Activated CD4-positive, alpha-beta T cell treated with anti-CD3 and anti-CD28 coated beads for 48 hours (primary cell): ENCODE measurements around the gene PTH1R.
A peak's percentile ranks its signal among the peaks of the same experiment; 100 is the strongest.

Experiments used
- DNase-seq: peaks from one replicate; pipeline ENCODE4 v3.0.0-alpha.2; 2020

PTH1R gene

GRCh38 chr3:46884427-46884826, 6.9 kb downstream of the PTH1R start:
- no peak for DNase-seq

- peak; percentile 20 for DNase-seq
Observed at GRCh38 chr3:46884929-46885328, 7.4 kb downstream of the PTH1R start.

GRCh38 chr3:46885612-46886011, 8.1 kb downstream of the PTH1R start:
- DNase-seq: no peak

DNA sequence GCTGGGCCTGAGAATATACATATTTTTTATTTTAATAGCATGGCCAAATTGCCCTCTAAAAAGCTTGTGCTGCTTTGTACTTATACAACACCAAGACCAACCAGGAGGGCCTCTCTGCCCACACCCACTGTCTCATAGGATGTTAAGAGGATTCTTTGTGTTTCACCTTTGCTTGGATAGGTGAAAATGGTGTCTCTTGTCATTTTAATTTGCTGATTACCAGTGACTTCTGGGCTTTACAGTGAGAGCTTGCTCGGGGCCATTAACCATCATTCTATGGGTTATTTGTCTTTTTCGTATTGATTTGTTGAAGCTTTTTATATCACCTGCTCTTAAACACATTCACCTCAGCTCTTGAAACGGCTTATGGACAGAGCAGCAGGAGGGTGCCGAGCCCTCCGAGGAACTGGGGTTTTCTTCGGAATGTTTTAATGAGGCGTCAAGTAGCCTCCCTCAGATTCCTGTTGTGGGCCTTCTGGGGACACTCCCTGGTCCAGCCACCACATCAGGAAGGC, 10.5 kb downstream of the PTH1R start:
- DNase-seq: no peak

DNA sequence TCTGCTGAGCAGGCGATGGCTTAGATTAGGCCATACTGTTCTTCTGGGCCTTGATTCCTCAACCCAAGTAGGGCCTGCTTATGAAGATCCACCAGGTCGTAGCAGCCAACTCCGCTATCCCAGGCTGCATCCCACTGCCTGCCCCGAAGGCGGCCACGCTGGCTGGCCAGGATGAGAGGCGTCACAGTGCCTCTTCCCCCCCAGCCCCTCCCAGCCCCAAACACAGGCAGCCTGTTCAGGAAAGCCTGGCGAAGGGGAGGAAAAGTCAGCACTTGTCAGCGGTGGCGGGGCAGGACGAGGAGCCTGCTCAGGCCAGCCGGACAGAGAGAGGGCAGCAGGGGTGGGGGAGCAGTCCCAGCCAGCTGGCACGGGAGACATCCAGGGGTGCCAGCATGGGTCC, 11.2 kb downstream of the PTH1R start:
- DNase-seq: no peak

DNA sequence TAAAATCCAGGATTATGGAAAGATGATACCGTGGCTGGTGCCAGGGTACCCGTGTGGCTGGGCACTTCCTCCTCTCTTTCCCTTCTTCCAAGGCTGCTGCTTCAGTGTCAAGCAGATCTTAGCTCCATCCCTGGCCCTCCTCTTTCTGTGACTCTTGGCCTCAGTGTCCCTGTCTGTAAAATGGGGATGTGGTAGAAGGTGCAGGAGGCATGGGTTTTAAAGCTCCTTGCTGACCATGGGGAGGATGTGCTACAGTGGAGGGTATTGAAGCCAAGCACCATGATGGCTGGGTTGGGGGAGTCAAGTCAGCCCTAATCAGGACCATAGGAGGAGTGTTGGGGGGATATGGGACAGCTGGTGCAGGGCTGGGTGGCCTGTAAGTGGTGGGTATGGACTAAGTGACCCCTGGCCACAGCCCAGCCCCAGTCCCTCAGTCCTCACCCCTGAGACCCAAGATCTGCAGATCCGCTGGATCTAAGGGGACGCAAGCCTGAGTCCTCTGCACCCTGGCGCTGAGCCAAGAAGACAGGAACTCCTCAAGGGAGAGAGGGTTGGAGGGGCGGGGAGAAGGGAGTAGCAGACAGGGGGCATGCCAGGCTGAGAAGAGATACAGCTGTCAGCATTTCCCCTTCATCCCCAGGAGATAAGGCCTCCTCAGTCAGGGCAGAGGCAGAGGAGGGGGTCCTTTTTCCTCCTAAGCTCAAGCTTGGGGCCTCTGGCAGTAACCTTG, 12.0 kb downstream of the PTH1R start:
- DNase-seq: no peak

DNA sequence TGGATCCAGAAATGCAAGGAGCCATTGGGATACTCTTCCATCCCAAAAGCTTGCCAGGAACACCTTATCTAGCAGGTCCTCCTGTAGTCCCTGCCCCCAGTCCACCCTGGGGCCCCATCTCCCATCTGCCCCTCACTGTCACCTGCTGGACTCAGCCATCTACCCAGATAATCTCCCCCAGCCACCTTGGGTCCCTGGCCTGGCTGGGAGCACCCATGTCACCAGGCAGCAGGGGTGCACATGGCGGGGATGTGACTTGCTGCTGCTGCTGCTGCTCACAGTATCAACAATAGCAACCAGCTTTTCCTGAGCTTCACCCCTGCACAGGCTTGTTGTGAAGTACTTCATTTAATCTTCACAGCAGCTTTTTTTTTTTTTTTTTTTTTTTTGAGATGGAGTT, 12.6 kb downstream of the PTH1R start:
- DNase-seq: no peak

DNA sequence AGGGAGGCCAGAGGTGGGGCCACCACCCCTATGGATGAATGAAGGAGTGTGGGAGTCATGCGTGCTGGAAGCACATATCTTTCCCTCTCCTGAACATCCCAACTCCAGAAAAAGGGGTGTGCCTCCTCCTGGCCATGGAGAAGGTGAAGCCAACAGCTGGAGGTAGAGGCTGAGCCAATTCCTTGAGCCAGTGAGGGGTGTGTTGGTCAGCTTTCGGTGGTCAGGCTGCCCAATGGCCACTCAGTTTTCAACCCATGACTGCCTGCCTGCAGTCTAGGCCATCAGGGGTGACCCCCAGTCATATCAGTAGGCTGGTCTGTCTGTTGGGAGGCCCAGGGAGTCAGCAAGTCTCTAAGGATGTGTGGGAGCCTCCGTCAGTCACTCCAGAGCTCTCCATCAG, 13.6 kb downstream of the PTH1R start:
- DNase-seq: no peak

- DNase-seq: no peak
Observed at GRCh38 chr3:46892285-46893145, 15.0 kb downstream of the PTH1R start.

DNA sequence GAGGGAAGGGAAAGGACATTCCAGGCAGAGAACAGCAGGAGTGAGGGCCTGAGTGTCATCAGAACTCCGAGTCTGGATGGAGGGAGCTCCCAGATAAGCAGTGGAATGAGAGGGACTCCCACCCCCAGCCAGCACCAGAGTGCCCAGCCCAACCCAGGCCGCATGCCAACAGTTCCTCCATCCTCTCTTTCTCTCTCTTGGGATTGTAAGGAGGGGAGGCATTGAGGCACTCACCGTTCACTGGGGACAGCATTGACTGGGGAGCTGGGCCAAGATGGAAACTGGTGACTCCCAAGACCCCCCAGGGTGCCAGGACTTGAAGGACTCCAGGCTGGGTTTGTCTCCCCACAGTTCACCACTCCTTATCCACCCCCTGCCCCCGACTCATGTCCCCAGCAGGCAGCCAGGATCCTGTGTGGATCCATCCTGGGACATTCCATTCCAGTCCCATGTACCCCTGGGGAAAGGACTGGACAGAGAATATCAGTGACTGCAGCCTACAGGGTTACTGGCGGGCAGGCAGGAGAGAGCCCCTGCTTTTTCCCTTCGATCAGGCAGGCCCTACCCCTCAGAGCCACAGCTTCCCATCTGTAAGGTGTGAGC, 15.7 kb downstream of the PTH1R start:
- DNase-seq: no peak

DNA sequence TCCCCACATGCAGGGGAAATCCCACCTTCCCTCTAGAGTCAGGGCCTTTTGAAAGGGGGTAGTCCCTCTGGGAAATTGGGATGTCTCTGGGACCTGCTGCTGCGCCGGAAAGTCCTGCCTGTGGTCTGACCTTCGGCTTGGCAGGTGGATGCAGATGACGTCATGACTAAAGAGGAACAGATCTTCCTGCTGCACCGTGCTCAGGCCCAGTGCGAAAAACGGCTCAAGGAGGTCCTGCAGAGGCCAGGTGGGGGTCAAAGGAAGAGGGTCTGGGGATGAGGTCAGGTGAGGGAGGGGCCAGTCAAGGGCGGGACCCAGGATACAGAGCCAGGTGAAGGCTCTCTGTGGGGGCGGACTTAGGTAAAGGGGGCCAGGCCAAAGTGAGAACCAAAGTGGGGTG, 16.2 kb downstream of the PTH1R start:
- DNase-seq: no peak

GRCh38 chr3:46894256-46894655, 16.7 kb downstream of the PTH1R start:
- no peak for DNase-seq

- DNase-seq: peak; percentile 85
Observed at GRCh38 chr3:46895204-46895660, 17.7 kb downstream of the PTH1R start.

DNA sequence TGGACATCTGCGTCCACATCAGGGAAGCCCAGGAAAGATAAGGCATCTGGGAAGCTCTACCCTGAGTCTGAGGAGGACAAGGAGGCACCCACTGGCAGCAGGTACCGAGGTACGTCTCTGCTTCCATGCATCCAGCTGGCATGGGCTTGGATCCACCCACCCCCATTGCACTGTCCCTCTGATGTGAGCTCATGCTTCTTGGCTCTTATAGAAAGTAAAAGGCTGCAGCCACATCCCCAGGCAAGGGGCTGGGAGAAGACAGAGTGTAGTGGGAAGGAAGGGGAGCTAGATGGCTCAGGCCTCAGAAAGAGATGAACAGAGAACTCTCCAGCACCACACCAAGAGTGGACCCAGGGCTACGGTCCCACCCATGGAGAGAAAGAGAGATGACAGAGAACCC, 18.2 kb downstream of the PTH1R start:
- no peak for DNase-seq

- DNase-seq: no peak
Observed at GRCh38 chr3:46896386-46896785, 18.9 kb downstream of the PTH1R start.

DNA sequence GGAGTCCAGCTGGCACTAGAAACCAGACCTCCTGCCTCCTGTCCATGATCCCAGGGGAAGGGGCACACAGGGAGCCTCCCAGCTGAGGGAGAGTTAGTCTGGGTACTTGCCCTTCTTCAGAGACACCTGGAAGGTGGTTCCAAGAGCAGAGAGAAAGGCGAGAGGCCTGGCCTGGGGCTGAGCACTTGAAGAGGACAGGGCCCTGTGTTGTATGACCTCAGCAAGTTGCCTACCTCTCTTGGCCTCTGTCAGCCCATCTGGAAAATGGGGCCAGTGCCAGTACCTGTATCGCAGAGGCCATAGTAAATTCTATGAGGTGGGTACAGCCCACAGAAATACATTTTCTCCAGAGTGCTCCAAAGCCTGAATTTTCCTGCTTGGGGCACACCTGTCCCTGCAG, 19.5 kb downstream of the PTH1R start:
- DNase-seq: no peak

- no peak for DNase-seq
Observed at GRCh38 chr3:46897829-46898320, 20.4 kb downstream of the PTH1R start.

DNA sequence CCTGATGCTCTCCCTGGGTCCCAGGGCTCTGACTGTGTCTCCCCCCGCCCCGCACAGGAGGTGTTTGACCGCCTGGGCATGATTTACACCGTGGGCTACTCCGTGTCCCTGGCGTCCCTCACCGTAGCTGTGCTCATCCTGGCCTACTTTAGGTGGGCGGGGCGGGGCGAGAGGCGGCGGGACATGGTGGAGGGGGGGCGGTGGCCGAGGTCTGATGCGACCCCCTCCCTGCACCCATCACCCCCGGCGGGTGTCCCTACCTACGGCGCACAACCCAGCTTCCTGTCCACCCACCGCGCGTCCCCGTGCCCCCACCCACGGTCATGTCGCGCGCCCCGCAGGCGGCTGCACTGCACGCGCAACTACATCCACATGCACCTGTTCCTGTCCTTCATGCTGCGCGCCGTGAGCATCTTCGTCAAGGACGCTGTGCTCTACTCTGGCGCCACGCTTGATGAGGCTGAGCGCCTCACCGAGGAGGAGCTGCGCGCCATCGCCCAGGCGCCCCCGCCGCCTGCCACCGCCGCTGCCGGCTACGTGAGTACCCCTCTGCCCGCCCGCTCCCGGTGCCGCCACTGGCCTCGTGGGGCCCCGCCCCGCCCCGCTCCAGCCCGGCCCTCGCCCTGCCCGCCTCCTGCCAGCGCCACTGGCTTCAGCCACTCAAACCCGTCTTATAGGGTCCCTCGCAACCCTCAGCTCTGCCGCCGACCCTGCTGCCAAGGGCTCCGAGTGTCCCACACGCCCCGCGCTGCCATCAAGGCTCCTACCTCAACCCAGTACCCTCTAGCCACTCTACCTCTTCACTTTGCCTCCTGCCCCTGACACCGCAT, 21.0 kb downstream of the PTH1R start:
- DNase-seq: peak; percentile 28

- DNase-seq: no peak
Observed at GRCh38 chr3:46899151-46900006, 21.9 kb downstream of the PTH1R start.

DNA sequence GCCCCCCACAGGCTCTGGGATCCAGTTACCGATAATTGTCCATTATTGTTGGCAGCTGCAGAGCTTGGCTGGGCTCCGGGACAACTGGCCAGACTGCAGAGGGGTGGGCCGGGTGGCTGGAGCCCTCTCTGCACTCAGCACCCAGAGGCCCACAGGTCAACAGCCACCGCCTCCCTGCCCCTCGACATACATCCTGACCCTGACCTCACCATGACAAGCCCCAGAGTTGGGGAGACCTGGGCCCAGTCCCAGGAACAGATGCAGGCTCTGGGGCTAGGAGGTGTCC, 22.4 kb downstream of the PTH1R start:
- DNase-seq: no peak

DNA sequence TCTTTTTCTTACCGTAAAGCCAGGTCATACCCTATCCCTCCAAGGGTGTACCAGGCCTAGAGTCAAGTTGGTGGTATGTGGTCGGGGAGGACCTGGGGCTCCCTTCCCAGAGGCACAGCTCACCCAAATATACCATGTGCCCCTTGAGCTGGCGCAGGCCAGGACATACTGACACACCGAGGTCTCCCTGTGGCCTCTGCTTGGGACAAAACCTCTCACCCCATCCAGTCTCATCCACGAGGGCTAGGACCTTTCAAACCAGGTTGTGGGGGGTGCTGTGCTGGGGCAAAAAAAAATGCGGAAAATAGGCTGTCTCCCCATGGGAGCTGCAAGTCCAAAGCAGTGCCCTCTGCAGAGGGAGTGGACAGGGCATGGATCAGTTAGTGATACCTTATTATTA, 22.8 kb downstream of the PTH1R start:
- DNase-seq: no peak

DNA sequence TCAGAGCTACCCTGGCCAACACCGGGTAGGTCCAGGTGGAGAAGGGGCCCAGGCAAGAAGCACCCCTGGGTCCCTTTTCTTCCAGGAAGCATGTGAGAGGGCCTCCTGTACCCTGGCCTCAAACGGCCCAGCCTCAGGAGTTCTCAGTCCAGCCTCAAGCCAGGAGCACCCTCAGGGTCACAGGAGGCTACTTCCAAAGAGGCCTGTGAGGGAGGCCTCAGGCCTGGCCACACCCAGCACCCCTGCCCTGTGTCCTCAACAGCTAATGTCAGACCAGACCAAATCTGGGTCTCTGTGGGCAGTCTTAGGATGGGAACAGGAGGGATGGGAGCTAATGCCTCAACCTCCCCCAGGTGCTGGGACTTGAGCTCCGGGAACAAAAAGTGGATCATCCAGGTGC, 23.5 kb downstream of the PTH1R start:
- DNase-seq: no peak
